GM12878 (cell line): ENCODE measurements around the gene SETD2. TPM values are rescaled to one million over a fixed set of nuclear protein-coding genes. Genes with fewer than 3 reads are reported as not detected.

Source experiments
- BCLAF1 ChIP-seq: fragments of 450-650 bp; IDR thresholded peaks from 2 replicates; pipeline ENCODE4 v1.6.1; 2017; ENCODE audit warnings: antibody characterized with exemption, mild to moderate bottlenecking, moderate library complexity
- CBFB ChIP-seq: IDR thresholded peaks from 2 replicates; pipeline ENCODE4 v1.6.1; 2016; ENCODE audit warnings: antibody characterized with exemption, low read depth
- GABPA ChIP-seq: IDR thresholded peaks from 2 replicates; pipeline ENCODE4 v1.6.1; 2014; ENCODE audit warnings: antibody characterized with exemption, low read depth, mild to moderate bottlenecking, inconsistent platforms
- MLLT1 ChIP-seq: fragments of 450-650 bp; IDR thresholded peaks from 2 replicates; pipeline ENCODE4 v1.6.1; 2016; ENCODE audit warnings: mild to moderate bottlenecking
- MXI1 ChIP-seq: fragments of 150-350 bp; IDR thresholded peaks from 2 replicates; pipeline ENCODE4 v1.6.1; 2011; ENCODE audit warnings: low read depth, mild to moderate bottlenecking, inconsistent platforms, low read length, improper control_type of control experiment
- NFYA ChIP-seq: IDR thresholded peaks from 2 replicates; pipeline ENCODE4 v1.6.1; 2011; ENCODE audit warnings: low read depth, mild to moderate bottlenecking, low read length, improper control_type of control experiment, borderline replicate concordance
- NRF1 ChIP-seq: conservative IDR thresholded peaks from 2 replicates; pipeline ENCODE4 v1.6.1; 2011; ENCODE audit warnings: mild to moderate bottlenecking, low read depth, low read length, improper control_type of control experiment
- RCOR1 ChIP-seq: conservative IDR thresholded peaks from 2 replicates; pipeline ENCODE4 v1.6.1; 2012; ENCODE audit warnings: low read depth, low read length, improper control_type of control experiment
- SREBF1 ChIP-seq: IDR thresholded peaks from 2 replicates; pipeline ENCODE4 v1.6.1; 2012; ENCODE audit warnings: mild to moderate bottlenecking, low read length
- TARDBP ChIP-seq: IDR thresholded peaks from 2 replicates; pipeline ENCODE4 v1.6.1; 2016; ENCODE audit warnings: borderline replicate concordance
- ZNF687 ChIP-seq: fragments of 450-650 bp; IDR thresholded peaks from 2 replicates; pipeline ENCODE4 v1.6.1; 2017; ENCODE audit warnings: mild to moderate bottlenecking, moderate library complexity
- ZSCAN29 ChIP-seq: fragments of 450-650 bp; IDR thresholded peaks from 2 replicates; pipeline ENCODE4 v1.6.1; 2017; ENCODE audit warnings: mild to moderate bottlenecking, moderate library complexity
- polyA plus RNA-seq, 11 experiments: library from polyadenylated mRNA; depleted of rRNA in 4 of 11; unstranded in 6 of 11; stranded (reverse) in 5 of 11; fragments of >200 nt; fragmentation: Nextera tagmentation in 4 of 11; fragmentation: Illumina TruSeq in 1 of 11; extraction: Ambion mirVana in 4 of 11; extraction: Trizol in 1 of 11; gene quantifications; 1 replicate in 1 of 11; 2 replicates in 10 of 11; pipeline versions ENCODE4 v1.2.1 to v1.2.3, GENCODE V29; 2011 to 2016; ENCODE audit warnings: inconsistent platforms in 2 of 11, missing spikeins in 2 of 11, low read depth in 1 of 11
- total RNA-seq, 4 experiments: library from RNA; depleted of rRNA in 3 of 4; stranded (reverse); fragments of >200 nt in 3 of 4; fragmentation: Illumina TruSeq in 1 of 4; extraction: Trizol in 1 of 4; gene quantifications; 2 replicates each; pipeline versions ENCODE4 v1.2.1 to v1.2.3, GENCODE V29; 2013 to 2021
- TF ChIP-seq, protein P1 (sequence below): IDR thresholded peaks from 2 replicates; pipeline ENCODE4 v1.6.1; 2012; ENCODE audit warnings: low read length, inconsistent platforms
- TF ChIP-seq, protein P2 (sequence below): IDR thresholded peaks from 2 replicates; pipeline ENCODE4 v1.6.1; 2012; ENCODE audit warnings: mild to moderate bottlenecking, low read depth, low read length
- TF ChIP-seq, protein P3 (sequence below): IDR thresholded peaks from 2 replicates; pipeline ENCODE4 v1.6.1; 2011; ENCODE audit warnings: low read depth, low read length, improper control_type of control experiment, borderline replicate concordance

Gene SETD2
- total and polyA plus RNA-seq, 10 of the 15 experiments (the other 5 are each of a cell fraction or from before 2014, with no cell fraction given): 8.4 to 44.9 (median 24.5) TPM

- TF ChIP-seq RCOR1: no peak
- peak; percentile 79; the same call in 1 of the 2 replicates for TF ChIP-seq TARDBP
- TF ChIP-seq GABPA: no peak
- peak; percentile 84; the same call in 1 of the 2 replicates for TF ChIP-seq MLLT1
- TF ChIP-seq BCLAF1: no peak
- peak; percentile 93 for TF ChIP-seq CBFB
- TF ChIP-seq, protein P1, sequence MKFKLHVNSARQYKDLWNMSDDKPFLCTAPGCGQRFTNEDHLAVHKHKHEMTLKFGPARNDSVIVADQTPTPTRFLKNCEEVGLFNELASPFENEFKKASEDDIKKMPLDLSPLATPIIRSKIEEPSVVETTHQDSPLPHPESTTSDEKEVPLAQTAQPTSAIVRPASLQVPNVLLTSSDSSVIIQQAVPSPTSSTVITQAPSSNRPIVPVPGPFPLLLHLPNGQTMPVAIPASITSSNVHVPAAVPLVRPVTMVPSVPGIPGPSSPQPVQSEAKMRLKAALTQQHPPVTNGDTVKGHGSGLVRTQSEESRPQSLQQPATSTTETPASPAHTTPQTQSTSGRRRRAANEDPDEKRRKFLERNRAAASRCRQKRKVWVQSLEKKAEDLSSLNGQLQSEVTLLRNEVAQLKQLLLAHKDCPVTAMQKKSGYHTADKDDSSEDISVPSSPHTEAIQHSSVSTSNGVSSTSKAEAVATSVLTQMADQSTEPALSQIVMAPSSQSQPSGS: no peak
- TF ChIP-seq, protein P2, sequence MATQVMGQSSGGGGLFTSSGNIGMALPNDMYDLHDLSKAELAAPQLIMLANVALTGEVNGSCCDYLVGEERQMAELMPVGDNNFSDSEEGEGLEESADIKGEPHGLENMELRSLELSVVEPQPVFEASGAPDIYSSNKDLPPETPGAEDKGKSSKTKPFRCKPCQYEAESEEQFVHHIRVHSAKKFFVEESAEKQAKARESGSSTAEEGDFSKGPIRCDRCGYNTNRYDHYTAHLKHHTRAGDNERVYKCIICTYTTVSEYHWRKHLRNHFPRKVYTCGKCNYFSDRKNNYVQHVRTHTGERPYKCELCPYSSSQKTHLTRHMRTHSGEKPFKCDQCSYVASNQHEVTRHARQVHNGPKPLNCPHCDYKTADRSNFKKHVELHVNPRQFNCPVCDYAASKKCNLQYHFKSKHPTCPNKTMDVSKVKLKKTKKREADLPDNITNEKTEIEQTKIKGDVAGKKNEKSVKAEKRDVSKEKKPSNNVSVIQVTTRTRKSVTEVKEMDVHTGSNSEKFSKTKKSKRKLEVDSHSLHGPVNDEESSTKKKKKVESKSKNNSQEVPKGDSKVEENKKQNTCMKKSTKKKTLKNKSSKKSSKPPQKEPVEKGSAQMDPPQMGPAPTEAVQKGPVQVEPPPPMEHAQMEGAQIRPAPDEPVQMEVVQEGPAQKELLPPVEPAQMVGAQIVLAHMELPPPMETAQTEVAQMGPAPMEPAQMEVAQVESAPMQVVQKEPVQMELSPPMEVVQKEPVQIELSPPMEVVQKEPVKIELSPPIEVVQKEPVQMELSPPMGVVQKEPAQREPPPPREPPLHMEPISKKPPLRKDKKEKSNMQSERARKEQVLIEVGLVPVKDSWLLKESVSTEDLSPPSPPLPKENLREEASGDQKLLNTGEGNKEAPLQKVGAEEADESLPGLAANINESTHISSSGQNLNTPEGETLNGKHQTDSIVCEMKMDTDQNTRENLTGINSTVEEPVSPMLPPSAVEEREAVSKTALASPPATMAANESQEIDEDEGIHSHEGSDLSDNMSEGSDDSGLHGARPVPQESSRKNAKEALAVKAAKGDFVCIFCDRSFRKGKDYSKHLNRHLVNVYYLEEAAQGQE: no peak
- no peak for TF ChIP-seq NFYA
- no peak for TF ChIP-seq SREBF1
- TF ChIP-seq, protein P3, sequence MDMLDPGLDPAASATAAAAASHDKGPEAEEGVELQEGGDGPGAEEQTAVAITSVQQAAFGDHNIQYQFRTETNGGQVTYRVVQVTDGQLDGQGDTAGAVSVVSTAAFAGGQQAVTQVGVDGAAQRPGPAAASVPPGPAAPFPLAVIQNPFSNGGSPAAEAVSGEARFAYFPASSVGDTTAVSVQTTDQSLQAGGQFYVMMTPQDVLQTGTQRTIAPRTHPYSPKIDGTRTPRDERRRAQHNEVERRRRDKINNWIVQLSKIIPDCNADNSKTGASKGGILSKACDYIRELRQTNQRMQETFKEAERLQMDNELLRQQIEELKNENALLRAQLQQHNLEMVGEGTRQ: no peak
- no peak for TF ChIP-seq ZSCAN29
- peak; percentile 70; the same call in 1 of the 2 replicates for TF ChIP-seq ZNF687
- no peak for TF ChIP-seq MXI1
- 0 out of 2 replicates have a peak, but pooled peaks have one; percentile 15 for TF ChIP-seq NRF1
These were observed 176.0 kb downstream of the SETD2 start (continued) for GRCh38 chr3:46987743-46988401.
